GM20431 (cell line): ENCODE data around the gene MBOAT2.
"Not testable (repeated sequence)": the region's sequence is repeated elsewhere in the genome, so short reads cannot be mapped to it uniquely, and the experiment has no call there.

Experiments used
- in situ Hi-C: fragments of 300-500 bp; cut with MseI, MboI; formaldehyde crosslinking; loops from one replicate; pipeline ENCODE4 v1.15.0; 2020; ENCODE audit warnings: low sequenced_read_pairs; ENCODE audit not compliant: unreplicated experiment

Gene MBOAT2

DNA sequence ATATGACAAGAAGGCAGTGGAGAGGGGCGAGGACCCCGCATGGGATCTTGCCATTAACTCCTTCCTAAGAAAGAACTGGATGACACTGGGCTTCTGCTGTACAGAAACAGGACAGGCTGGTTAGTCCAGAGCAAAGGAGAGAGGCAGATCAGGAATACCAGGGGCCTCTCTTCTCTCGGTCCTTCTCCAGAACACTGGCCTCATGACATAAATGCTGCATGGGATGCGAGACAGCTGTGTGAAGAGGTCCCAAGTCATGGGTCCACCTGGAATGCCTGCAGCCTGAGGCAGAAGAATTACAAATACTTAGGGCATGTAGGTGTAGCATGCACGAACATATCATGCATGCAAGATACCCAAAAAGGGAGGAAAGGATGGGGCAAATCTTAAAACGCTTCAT, 9.1 kb downstream of the MBOAT2 start:
- in situ Hi-C loops = no loop called here

DNA sequence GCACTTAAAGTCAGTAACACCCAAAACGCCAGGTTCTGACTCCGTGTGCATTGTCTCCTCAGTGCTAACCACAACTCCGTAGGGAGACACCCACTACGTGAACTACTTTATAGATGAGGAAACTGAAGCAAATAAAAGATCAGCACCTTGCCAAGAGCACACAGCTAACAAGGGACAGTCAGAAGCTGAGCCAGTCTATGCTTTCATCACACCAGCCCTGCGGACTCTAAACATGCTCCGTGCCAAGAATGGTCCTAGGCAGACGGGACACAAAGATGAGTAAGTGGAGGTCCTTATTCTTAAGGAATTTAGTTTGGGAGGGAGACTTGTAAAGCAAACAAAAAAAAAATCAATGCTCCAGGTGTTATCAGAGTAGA, 9.6 kb downstream of the MBOAT2 start:
- in situ Hi-C loops = no loop called here

DNA sequence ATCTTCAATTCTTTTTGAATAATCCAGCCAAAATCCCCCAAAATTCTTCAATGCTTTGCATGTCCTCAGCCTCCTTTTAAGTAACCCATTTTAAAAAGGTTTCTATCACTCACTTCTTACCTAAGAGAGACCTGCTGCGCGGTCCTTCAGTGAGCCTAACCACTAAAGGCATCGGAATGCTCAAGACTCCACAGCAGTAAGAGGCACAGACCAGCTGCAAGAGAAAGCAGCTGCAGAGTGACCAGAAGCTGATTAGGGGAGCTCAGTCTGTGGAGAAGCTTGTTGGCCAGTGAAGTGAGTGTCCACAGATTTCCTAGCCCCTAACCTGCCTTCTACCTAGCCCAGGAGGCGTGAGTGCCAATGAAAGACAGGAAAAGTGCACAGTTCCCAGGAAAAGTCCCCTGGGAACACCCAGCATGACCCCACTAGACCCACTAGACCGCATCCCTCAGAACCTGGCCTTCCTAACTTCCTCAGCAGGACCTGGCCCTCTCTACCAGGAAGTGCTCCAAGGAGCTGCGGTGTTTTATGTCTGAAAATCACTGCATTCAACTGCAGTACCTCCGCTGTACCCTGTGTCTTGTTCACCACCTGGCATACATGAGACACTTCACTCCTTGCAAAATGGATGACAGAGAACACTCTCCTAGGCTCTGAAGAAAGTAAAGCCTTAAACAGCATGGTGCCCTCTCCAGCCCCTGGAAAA, 10.1 kb downstream of the MBOAT2 start:
- in situ Hi-C loops = no loop called here

DNA sequence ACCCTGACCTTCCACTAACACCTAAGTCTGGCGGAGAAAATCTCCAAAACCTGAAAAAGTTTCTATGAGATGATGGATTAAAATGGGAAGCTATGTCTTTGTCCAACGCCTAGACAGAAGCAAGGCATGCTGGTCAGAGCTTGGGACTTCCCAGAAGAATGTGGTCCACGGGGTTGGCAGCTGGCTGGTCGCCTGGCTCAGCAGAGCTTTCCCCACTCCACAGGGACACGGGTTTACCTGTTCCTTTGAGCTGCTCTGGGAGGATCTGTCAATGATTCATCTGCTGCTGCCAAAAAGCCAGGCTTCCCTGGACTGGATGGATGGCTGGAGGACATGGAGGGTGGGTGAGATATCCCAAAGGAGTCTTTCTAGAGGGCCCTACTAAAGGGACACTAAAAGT, 10.8 kb downstream of the MBOAT2 start:
- in situ Hi-C loops = no loop called here

DNA sequence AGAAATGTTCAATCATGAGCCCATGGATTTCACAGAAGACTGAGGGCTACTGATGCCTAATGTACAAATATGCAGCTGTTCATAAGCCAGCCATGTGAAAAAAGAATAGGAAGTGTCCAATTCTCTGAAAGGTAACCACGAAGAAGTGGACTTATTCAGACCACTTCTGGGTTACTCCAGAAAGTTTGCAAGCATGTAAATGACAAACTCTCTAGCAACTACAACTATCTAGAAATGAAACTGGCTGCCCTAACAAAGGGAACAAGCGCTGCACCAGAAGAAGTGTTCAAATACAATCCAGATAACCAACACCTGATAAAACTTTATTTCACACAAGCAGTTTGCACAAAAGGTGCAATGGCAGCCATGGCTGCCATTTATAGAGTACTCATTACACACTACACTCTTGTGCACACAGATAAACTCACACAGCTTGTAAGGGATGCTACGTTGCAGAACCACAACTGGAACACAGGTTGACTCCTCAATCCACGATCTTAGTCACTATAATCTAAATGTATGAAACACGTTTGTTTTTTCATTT, 13.9 kb downstream of the MBOAT2 start:
- in situ Hi-C loops = no loop called here

DNA sequence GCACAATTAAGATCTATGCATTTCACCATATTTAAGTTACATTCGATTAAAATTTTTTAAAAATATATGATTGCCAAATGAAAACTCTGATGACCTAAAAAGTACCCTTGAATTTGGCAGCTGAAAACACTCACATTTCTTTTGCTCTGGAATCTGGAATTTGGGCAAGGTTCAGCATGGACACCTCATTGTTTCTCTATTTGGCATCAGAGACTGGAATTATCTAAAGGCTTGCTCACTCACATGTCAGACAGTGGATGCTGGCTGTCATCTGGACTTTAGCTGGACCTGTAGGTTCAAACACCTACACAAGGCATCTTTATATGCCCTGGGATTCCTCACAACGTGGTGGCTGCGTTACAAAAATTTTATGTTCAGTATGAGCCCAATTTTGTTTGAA, 16.1 kb downstream of the MBOAT2 start:
- in situ Hi-C loops = no loop called here

DNA sequence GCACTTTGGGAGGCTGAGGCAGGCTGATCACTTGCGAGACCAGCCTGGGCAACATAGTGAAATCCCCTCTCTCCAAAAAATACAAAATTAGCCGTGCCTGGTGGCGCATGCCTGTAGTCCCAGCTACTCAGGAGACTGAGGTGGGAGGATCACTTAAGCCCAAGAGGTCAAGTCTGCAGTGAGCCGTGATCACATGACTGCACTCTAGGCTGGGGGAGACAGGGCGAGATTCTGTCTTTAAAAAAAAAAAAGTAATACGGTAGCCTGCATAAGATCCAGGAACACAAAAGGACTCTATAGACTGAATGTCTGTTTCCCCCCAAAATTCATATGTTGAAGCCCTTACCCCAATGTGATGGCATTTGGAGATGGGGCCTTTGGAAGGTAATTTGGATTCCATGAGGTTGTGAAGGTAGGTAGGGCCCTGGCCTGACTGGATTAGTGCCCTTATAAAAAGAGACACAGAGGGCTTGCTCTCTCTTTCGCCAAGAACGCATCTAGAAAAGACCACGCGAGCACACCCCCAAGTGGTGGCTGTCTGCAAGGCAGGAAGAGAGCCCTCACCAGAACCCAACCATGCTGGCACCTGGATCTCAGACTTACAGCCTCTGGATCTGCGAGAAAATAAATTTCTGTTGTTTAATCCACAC, 17.0 kb downstream of the MBOAT2 start:
- in situ Hi-C loops = no loop called here

DNA sequence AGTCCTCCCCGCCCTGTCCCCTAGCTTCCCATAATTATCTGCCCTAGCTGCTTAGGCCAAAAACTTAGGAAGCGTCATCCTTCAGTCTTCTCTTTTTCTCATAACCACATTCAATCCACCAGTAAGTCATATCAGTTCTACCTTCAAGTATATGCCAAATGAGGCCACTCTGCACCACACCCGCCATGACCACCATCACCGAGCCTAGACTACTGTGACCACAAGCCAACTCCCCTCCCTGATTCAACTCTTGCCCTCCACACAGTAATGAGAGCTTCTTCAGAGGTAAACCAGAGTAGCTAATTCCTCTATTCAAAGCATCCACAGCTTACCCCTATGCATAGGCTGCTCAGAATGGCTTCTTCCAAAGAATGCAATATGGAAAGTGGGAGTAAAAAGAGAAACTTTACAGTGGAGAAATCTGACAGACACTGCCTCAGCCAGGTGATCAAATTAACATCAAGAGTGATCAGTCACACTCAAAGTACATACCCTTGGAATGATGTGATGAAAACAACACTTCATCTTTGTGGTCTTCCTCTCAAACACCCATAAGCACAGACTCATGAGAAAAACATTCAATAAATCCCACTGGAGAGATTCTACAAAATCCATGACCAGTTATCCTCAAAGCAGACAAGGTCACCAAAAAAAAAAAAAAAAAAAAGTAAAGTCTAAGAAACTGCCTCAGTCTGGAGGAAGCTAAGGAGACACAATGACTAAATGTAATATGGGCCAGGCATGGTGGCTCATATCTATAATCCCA, 17.7 kb downstream of the MBOAT2 start:
- in situ Hi-C loops = no loop called here

DNA sequence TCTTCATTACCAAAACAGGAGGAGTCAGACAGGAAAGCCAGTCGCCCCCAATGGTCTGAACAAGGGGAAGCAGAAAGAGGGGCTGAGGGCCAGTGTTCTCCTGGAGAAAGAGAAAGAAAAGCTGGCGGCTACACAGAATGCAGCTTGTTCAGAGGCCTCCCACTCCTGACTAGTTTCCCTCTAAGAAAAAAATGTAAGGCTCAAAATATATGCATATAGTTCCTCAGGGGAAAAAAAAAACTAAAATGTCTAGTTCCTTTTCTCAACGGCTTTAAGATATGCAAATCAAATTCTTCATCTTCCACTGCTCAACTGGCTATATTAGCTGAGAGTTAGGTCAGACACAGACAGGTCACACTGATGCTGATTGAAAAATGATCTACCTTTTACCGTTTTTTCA, 18.6 kb downstream of the MBOAT2 start:
- in situ Hi-C loops = no loop called here

DNA sequence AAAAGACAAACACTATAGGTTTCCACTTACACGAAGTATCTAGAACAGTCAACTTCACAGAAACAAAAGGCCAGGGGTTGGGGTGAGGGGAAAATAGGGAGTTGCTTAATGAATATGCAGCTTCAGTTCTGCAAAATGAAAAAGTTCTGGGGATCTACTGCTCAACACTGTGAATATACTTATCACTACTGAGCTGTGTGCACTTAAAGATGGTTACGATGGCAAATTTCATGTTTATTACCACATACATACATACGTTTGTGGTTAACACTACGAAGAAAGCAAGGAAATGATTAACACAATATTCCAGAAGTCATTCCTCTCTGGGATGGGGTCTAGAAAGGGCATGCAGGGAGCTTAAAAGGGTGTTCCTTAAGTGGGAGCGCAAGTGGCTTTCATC, 19.3 kb downstream of the MBOAT2 start:
- in situ Hi-C loops = no loop called here

DNA sequence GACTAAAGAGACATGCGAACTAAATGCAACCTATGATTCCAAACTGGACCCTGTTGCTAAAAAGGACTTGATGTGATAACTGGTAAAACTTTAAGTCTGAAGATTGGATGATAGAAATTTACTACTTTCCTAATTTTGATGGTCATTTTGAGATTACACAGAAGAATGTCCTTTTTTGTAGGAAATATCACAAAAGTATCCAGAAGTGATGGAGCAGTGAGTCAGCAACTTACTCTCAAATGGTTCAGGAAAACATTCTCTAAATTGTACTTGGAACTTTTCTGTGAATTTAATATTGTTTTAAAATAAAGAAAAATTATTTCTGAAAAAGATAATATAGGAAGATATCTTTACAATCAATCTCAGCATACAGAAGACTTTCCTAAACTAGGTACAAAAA, 19.9 kb downstream of the MBOAT2 start:
- in situ Hi-C loops = no loop called here

DNA sequence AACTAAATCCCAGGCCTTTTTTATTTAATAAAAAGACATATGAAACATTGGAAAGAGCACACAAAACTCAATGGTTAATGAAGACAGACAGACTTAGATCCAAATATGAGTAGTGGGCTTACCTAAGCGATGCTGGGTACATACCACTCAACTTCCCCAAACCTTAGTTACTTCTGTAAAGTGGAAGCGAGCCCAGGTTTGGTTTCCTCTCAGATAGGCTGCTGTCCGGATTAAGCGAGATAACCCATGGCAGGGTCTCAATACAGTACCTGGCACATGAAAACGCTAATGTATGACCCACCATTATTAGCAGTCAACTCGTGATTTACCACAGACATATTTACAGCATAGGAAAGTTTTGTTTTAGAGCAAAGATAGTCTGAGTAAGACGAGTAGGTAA, 21.6 kb downstream of the MBOAT2 start:
- in situ Hi-C loops = no loop called here

DNA sequence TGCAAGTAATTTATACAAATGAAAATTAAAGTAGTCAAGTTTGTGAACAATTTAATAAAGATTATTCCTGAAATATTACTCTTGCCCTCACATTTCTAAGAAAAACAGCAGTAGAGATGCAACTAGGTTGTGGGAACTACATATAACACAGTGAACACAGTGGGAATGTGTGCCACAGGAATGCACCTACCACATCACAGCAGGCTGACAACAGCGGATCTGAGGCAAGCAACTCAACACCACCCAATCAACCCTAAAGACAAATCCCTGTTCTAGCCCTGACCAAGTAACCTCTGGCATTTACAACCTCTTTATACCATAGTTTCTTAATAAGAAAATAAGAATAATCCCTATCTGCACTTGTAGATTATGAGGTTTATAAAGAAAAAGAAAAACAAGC, 23.4 kb downstream of the MBOAT2 start:
- in situ Hi-C loops = no loop called here

DNA sequence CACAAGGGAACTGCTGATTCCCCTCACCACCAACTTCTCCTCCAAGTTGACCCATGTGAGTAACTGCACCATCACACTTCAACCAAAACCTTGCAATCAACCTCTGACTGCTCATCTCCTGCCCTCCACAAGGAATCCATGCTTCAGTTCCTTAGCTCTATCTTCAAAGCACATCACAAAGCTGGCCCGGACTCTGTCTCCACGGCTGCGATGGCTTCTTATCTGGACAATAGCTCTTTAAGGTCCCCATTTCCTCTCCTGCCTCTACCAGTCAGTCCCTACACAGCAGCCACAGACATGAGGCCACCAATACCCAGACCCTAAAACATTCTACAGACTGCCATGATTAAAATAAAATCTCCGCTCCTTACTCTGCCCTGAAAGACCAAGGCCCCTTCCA, 25.7 kb downstream of the MBOAT2 start:
- in situ Hi-C loops = no loop called here

DNA sequence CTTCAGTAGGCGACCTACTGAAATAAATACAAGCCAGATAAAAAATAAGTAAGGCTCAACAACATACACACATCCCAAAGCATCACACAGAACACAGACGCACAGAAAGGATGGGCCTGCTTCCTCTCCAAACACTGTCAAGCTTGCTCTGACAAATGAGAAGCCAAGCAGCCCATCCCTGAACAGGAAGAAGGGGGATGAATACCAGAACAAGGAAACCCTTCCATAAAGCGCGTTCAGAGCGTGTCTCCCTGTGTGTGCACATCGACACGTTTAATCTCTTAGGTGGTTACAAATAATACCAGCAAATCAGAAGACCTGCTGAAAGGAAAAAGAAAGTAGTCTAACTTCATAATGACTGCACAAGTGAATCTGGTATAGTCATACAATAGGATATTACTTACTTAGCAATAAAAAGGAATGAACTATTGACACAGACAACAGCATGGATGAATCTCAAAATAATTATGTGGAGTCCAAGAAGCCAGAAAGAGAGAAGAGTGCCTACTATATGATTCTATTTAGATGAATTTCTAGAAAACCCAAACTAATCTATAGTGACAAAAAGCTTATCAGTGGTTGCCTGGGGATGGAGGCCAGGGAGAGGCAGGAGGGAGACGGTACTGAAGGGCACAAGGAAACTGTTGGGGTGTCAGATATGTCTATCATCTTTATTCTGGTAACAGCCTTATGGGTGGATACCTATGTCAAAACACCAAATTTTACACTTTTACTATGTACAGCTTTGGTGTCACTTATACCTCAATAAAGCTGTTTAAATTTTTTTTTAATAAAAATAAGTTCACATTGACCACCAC, 26.8 kb downstream of the MBOAT2 start:
- in situ Hi-C loops = no loop called here

DNA sequence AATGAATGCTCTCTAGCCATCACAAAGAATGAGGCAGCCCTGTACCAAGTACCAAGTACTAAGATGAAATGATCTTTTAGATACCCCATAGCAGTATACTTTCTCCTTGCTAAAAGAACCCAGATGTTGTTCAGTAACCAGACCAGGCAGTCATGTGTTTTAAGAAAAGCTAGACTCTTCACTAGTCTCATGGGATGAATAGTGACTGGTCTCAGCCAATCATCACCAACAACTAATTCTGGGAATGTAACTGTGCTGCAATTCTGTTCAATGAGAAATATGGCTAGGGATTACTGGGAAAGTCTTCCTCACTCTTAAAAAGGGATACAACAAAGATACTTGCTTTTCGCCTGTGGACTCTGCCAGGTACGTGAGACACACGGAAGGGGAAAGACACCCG, 29.5 kb downstream of the MBOAT2 start:
- in situ Hi-C loops = no loop called here

DNA sequence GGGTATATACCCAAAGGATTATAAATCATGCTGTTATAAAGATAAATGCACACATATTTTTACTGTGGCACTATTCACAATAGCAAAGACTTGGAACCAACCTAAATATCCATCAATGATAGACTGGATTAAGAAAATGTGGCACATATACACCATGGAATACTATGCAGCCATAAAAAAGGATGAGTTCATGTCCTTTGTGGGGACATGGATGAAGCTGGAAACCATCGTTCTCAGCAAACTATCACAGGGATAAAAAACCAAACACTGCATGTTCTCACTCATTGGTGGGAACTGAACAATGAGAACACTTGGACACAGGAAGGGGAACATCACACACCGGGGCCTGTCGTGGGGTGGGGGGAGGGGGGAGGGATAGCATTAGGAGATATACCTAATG, 30.5 kb downstream of the MBOAT2 start:
- in situ Hi-C loops = not testable (repeated sequence)

DNA sequence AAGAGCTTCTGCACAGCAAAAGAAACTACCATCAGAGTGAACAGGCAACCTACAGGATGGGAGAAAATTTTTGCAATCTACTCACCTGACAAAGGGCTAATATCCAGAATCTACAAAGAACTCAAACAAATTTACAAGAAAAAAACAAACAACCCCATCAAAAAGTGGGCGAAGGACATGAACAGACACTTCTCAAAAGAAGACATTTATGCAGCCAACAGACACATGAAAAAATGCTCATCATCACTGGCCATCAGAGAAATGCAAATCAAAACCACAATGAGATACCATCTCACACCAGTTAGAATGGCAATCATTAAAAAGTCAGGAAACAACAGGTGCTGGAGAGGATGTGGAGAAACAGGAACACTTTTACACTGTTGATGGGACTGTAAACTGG, 30.9 kb downstream of the MBOAT2 start:
- in situ Hi-C loops = not testable (repeated sequence)

DNA sequence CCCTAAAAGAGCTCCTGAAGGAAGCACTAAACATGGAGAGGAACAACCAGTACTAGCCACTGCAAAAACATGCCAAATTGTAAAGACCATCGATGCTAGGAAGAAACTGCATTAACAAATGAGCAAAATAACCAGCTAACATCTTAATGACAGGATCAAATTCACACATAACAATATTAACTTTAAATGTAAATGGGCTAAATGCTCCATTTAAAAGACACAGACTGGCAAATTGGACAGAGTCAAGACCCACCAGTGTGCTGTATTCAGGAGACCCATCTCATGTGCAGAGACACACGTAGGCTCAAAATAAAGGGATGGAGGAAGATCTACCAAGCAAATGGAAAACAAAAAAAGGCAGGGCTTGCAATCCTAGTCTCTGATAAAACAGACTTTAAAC, 34.1 kb downstream of the MBOAT2 start:
- in situ Hi-C loops = not testable (repeated sequence)

DNA sequence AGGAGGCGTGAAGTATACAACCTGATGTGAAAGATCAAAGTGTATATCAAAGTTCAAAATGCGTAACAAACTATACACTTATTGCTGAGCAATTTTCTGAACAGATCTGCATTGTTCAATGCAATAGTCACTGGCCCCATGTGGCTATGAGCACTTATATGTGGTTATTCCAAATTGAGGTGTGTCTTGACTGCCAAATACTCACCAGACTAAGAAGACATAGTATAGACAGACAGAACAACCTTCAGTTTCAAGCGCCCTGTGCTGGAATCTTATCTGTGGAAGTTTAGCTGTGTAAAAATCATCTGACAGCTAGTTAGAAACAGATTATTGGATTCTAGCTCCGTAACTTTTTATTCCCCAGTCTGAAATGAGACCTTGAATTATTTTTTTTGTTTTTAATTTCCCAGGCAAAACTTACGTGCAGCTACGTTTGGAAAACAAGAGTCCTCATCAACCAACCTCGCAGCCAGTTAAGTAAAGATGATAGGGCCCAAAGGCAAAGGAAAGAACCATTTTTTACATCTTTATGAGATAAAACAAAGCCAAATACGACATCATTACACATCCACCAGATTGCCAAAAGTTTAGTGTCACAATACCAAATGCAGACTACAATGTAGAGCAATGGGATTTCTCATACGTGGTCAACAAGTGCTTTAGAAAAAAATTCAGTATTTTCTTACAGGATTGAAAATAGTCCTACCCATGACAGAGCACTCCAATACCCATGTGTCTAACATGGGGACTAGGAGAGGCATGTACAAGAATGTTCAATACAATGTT, 37.2 kb downstream of the MBOAT2 start:
- in situ Hi-C loops = no loop called here
